Fibroblast of the aortic adventitia (primary cell): ENCODE data around the gene PLPP7. TPM values are rescaled to one million over a fixed set of nuclear protein-coding genes. Genes with fewer than 3 reads are reported as not detected.

Experiments used
- DNase-seq: peaks from one replicate; pipeline ENCODE4 v3.0.0-alpha.2; 2010; ENCODE audit warnings: low read depth
- H3K4me3 ChIP-seq: 2 replicates; pipeline ENCODE4 v1.5.1; 2011; ENCODE audit warnings: low read depth, mild to moderate bottlenecking, control low read depth, low read length, moderate library complexity
- total RNA-seq: library from RNA; depleted of rRNA; stranded (reverse); fragments of >200 nt; gene quantifications from 2 replicates; pipeline ENCODE4 v1.2.3, GENCODE V29; 2012; ENCODE audit warnings: low replicate concordance
- TF ChIP-seq, protein P1 (sequence below): IDR thresholded peaks from 2 replicates; pipeline ENCODE4 v1.5.1; 2011; ENCODE audit warnings: mild to moderate bottlenecking, low read length, control low read depth, inconsistent platforms; ENCODE audit not compliant: insufficient read depth

Gene PLPP7
- total RNA-seq, 1 donor, result 9.8 TPM

DNA sequence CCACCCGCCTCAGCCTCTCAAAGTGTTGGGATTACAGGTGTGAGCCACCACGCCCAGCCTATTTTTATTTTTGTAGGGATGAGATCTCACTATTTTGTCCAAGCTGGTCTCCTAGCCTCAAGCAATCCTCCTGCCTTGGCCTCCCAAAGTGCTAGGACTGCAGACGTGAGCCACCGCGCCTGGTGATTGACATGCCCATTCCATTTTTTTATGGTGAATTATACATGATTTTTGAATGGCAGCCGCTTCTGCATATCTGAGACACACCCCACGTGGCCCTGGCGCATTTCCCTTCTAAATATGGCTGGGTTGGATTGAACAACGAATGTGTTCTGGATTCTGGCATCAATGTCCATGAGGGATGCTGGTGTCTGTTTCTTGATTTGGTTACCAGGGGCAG is 22.7 kb downstream of the PLPP7 start:
- no peak for DNase-seq
- no peak overlapping the region for H3K4me3 ChIP-seq
- TF ChIP-seq, protein P1, sequence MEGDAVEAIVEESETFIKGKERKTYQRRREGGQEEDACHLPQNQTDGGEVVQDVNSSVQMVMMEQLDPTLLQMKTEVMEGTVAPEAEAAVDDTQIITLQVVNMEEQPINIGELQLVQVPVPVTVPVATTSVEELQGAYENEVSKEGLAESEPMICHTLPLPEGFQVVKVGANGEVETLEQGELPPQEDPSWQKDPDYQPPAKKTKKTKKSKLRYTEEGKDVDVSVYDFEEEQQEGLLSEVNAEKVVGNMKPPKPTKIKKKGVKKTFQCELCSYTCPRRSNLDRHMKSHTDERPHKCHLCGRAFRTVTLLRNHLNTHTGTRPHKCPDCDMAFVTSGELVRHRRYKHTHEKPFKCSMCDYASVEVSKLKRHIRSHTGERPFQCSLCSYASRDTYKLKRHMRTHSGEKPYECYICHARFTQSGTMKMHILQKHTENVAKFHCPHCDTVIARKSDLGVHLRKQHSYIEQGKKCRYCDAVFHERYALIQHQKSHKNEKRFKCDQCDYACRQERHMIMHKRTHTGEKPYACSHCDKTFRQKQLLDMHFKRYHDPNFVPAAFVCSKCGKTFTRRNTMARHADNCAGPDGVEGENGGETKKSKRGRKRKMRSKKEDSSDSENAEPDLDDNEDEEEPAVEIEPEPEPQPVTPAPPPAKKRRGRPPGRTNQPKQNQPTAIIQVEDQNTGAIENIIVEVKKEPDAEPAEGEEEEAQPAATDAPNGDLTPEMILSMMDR, result no peak

DNA sequence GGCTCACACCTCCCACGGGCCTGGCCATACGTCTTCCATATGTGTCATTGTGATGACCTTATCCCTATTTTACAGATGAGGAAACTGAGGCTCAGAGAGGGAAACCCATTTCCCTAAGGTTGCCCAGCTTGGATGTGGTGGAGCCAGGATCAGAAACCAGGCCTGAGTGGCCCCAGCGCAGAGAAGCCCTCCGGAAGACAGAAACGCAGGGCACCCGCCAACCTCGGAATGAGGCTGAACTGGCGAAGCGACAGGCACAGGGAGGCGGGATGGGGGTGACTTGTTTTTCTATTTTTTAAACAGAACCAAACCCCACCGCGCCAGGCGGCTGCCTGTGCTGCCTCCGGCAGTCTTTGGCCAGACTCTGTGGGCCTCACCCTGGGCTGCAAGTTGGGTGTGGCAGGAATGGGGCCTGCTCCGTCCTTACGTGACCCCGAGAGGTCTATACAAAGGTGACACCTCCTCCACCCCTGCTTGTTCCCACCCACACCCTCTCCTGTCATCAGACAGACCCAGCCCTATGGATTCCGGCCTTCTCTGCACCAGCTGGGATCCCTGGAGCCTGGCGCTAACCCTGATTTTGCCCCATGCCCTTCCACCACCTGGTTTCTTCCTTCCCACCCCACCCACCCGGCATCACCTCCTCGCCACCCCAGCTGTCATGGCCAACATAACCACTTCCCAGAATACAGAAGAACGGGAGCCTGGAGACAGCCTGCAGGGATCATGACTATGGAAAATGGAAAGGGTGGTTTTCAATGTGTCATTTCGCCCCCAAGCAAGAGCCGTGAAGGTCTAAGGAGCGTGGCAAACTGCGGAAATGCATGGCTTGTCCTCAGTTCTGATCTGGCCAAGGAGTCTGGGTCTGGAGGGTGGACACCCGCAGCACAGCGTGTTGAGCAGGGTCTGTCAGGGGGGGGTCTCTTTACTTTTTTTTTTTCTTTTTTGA is 23.6 kb downstream of the PLPP7 start:
- no peak overlapping the region for H3K4me3 ChIP-seq
- TF ChIP-seq, protein P1, result no peak
- no peak for DNase-seq

DNA sequence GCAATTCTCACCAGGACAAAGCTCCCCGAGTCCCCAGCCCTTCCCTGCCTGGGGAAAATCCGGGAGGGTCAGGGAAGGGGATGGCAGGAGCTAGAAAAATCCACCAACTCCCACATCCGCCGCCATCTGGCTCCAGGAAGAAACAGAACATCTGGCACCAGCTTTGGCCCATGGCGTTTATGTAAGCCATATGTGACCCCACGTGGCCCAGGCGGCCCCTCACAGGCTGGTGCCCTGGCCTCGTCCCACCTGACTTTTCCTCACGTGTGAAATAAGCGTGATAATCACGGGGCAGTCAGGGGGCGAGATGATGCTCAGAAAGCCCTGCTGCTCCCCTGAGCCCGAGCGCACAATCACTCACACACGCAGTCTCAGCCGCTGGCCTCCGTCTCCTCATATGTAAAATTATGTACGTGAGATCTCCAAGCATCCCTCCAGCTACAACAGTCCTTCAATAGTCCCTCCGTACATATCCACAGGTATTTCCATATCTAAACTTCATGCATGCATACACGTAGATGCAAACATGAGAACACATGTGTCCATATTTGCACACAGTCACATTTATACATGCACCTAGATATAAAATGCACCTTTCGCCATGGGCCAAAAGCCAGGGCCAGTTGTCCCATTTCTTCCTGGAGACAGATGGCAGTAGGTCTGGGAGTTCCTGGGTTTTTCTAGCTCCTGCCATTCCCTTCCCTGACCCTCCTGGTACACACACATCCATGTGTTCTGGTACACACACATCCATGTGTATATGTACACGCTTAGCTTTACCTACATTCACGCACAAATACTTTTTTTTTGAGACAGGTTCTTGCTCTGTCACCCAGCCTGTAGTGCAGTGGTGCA is 28.9 kb downstream of the PLPP7 start:
- H3K4me3 ChIP-seq, result no peak overlapping the region
- no peak for DNase-seq
- TF ChIP-seq, protein P1, result no peak

DNA sequence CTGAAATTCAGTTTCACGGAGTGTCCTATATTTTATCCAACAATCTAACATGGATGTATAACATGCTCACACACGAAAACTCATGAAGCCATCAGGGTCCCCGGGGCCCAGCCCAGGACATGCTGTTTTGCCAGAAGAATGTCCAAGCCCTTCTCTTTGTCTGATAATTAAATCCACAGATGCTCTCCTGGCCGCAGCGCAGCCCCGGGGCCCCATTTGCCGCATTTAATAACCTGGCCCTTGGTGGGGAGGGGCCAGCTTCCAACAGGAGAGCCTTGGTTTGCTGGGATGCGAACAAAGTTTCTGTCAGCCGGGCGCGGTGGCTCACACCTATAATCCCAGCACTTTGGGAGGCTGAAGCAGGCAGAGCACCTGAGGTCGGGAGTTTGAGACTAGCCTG is 30.0 kb downstream of the PLPP7 start:
- DNase-seq, result no peak
- TF ChIP-seq, protein P1, result no peak
- no peak overlapping the region for H3K4me3 ChIP-seq

DNA sequence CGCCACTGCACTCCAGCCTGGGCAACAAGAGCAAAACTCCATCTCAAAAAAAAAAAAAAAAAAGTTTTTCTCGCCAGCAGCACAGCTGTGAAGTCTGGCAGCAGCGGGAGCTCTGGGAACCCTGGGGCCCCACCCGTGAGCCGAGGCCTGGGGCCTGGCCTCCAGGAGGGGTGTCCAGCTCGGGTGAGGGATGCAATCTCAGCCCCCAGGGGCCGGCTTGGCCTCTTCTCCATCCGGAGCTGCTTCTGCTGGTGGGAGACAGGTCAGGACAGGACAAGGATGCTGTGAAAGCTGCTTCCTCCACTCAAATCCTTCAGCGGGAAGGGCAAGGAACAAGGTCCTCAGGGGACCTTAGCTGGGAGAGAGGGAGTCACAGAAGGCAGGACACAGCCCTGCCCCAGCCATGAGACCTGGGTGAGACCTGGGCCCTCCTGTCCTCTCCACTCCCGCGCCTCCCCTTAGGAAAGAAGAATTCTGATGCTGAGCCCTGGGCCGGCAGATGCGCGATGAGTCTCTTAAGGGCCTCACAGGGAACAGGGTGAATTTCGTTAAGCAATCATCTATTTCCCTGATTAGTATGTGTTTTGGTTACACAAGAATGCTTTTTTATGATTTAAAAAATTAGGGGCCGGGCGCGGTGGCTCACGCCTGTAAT is 30.6 kb downstream of the PLPP7 start:
- TF ChIP-seq, protein P1, result no peak
- peak; percentile 12 for DNase-seq

DNA sequence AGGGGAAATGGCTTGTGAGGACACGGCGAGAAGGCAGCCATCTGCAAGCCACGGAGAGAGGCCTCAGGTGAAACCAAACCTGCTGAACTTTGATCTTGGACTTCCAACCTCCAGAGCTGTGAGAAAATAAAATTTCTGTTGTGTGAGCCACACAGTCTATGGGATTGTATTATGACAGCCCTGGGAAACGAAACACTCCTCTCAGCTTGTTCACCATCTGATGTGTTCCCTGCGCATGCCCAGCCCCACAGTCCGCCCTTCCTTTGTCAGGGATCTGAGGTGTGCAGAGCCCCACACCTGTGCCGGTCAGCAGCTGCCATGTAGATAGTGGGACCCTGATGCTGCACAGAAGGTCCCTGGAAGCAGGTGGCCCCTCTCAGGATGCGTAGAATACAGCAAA is 34.1 kb downstream of the PLPP7 start:
- no peak overlapping the region for H3K4me3 ChIP-seq
- DNase-seq, result no peak
- TF ChIP-seq, protein P1, result no peak

More for the DNA sequence above, 30.6 kb downstream of the PLPP7 start:
- no peak overlapping the region for H3K4me3 ChIP-seq
